ENCODE results near the gene POMT1. TPM values are rescaled to one million over a fixed set of nuclear protein-coding genes. Genes with fewer than 3 reads are reported as not detected.

Gene POMT1
- total RNA-seq, 1 experiment from 2014 or later: 58.0 TPM

GRCh38 chr9:131525643-131526565 lies 23.2 kb downstream of the POMT1 start:
- H3K9me3 ChIP-seq (ENCODE audit: control insufficient read depth, insufficient read depth, low read depth, low read length): no peaks in the 10 kb centered on the region
- H3K4me1 ChIP-seq (ENCODE audit: control insufficient read depth, insufficient read depth, low read length): 0 out of 2 replicates have a peak, but pooled peaks cover 5% of the 10 kb centered on the region
- ChIA-PET POLR2A (no interaction called here), CTCF (interaction anchor here (0.6 kb wide), 2 partner anchors 230 to 728 kb away, joined by 5 read pairs; no protein-coding TSS in a partner anchor)
- BruUV-seq (replicated peaks): no TSS peak
- in situ Hi-C loops (cut with HindIII; ENCODE audit: low pct_unique_long_range_greater_than_20kb, low sequenced_read_pairs) (no loop called here), intact Hi-C loops (cut with micrococcal nuclease; ENCODE audit: unreplicated experiment) (no loop called here)
- H3K36me3 ChIP-seq (ENCODE audit: control insufficient read depth, insufficient read depth, low read length): no peaks in the 10 kb centered on the region
- ATAC-seq: no peak
- H3K27me3 ChIP-seq (ENCODE audit: control insufficient read depth, insufficient read depth, low read length): no peaks in the 10 kb centered on the region
- DNase-seq (ENCODE audit: low read depth, low spot score): no peak
- no peak overlapping the region for H3K4me3 ChIP-seq (ENCODE audit: low read depth in 2 of 2, low read length in 2 of 2)
- no peak overlapping the region for H3K27ac ChIP-seq (ENCODE audit: low read length)
- TF ChIP-seq CTCF (IDR thresholded peaks at IDR 0.05): no peak

DNA sequence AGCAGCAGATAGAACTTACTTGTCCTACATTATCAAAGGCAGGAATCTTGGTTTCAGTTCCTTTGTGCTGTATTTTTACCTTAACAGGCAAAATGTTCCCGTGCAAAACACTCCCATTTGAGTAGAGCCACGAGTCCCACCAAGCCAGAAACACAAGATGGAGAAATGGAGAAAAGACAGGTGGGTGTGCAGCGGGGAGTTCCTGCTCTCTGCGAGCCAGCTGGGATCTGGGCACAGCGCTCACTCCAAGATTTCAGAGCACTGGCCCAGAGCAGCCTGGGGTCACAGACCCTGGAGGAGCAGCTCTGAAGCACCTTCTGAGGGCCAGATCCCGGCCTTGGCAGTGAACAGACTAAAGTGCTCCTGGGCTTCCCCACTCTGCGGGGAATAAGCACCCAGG lies 25.5 kb downstream of the POMT1 start:
- intact Hi-C loops (cut with micrococcal nuclease; ENCODE audit: unreplicated experiment): no loop called here
- ChIA-PET CTCF (no interaction called here), POLR2A (no interaction called here)
- Histone ChIP-seq H3K36me3 (ENCODE audit: control insufficient read depth, insufficient read depth, low read length) (no peaks in the 10 kb centered on the region), H3K4me3 (ENCODE audit: low read depth in 2 of 2, low read length in 2 of 2) (no peak overlapping the region), H3K9me3 (ENCODE audit: control insufficient read depth, insufficient read depth, low read depth, low read length) (no peaks in the 10 kb centered on the region), H3K4me1 (ENCODE audit: control insufficient read depth, insufficient read depth, low read length) (0 out of 2 replicates have a peak, but pooled peaks cover 5% of the 10 kb centered on the region), H3K27ac (ENCODE audit: low read length) (no peak overlapping the region), H3K27me3 (ENCODE audit: control insufficient read depth, insufficient read depth, low read length) (no peaks in the 10 kb centered on the region)
- DNase-seq (ENCODE audit: low read depth, low spot score) (no peak), ATAC-seq (no peak)
- no peak for TF ChIP-seq REST (IDR thresholded peaks at IDR 0.05; ENCODE audit: insufficient read depth in 1 of 2, low read depth in 2 of 2, low read length in 1 of 2)
- no peak for TF ChIP-seq POLR2AphosphoS5 (IDR thresholded peaks at IDR 0.05; ENCODE audit: low read depth, low read length)
- no peak for TF ChIP-seq CTCF (IDR thresholded peaks at IDR 0.05)
- TF ChIP-seq SIN3A (IDR thresholded peaks at IDR 0.05; ENCODE audit: borderline replicate concordance, insufficient read depth, low read depth, low read length): no peak
- TF ChIP-seq TCF7L2 (IDR thresholded peaks at IDR 0.05; ENCODE audit: low read depth, low read length): no peak
- in situ Hi-C loops (cut with HindIII; ENCODE audit: low pct_unique_long_range_greater_than_20kb, low sequenced_read_pairs): no loop called here
- no TSS peak for BruUV-seq (replicated peaks)
